SK-N-SH (cell line): ENCODE results near the gene PBRM1. TPM values are rescaled to one million over a fixed set of nuclear protein-coding genes. Genes with fewer than 3 reads are reported as not detected.

Experiments
- CTCF ChIA-PET: fragments of 300-600, 350-600 bp; formaldehyde crosslinking; extraction: SDS; loops from one replicate; lab custom pipeline; 2021; lab: Yijun Ruan, JAX
- POLR2A ChIA-PET: fragments of 350-600 bp; sonication (Branson Sonifier 250); formaldehyde crosslinking; extraction: SDS; loops from one replicate; lab custom pipeline; 2020; ENCODE audit warnings: antibody characterized with exemption, inconsistent platforms; lab: Yijun Ruan, JAX
- DNase-seq: peaks from one replicate; pipeline ENCODE4 v3.0.0; 2012
- H2AFZ ChIP-seq: fragments of 200-600 bp; sonication (generic); 2 replicates; pipeline ENCODE4 v1.8.1; 2016; ENCODE audit warnings: antibody characterized with exemption, mild to moderate bottlenecking, low read depth
- H3F3A ChIP-seq: fragments of 200-600 bp; sonication (generic); replicated peaks from 2 replicates; pipeline ENCODE3; 2016; ENCODE audit warnings: antibody characterized with exemption, mild to moderate bottlenecking; ENCODE audit not compliant: insufficient read depth
- H3K27ac ChIP-seq, 2 experiments: fragments of 200-500 bp in 1 of 2; fragments of 200-600 bp in 1 of 2; sonication (Bioruptor generic) in 1 of 2; sonication (generic), shearing (Covaris generic) in 1 of 2; 2 replicates each; pipeline versions ENCODE4 v1.5.1 to v1.6.1; 2014 to 2016; ENCODE audit warnings: low read depth in 2 of 2, inconsistent platforms in 1 of 2, low read length in 1 of 2, mild to moderate bottlenecking in 1 of 2, mixed read lengths in 1 of 2
- H3K27me3 ChIP-seq: fragments of 200-600 bp; sonication (generic), shearing (Covaris generic); 2 replicates; pipeline ENCODE4 v1.6.1; 2016; ENCODE audit warnings: mixed run types; ENCODE audit not compliant: insufficient read depth
- H3K36me3 ChIP-seq, 2 experiments: fragments of 200-500 bp in 1 of 2; fragments of 200-600 bp in 1 of 2; sonication (Bioruptor generic) in 1 of 2; sonication (generic) in 1 of 2; replicated peaks in 1 of 2; 2 replicates each; pipeline versions ENCODE3 to v1.5.1; 2014 to 2016; ENCODE audit warnings: low read length in 1 of 2, mild to moderate bottlenecking in 1 of 2; ENCODE audit not compliant: insufficient read depth in 2 of 2, control insufficient read depth in 1 of 2
- H3K4me1 ChIP-seq, 2 experiments: fragments of 200-500 bp in 1 of 2; fragments of 200-600 bp in 1 of 2; sonication (Bioruptor generic) in 1 of 2; sonication (generic), shearing (Covaris generic) in 1 of 2; 2 replicates each; pipeline versions ENCODE4 v1.5.1 to v1.6.1; 2014 to 2016; ENCODE audit warnings: low read depth in 1 of 2, low read length in 1 of 2, mixed run types in 1 of 2; ENCODE audit not compliant: insufficient read depth in 2 of 2, control insufficient read depth in 1 of 2
- H3K4me2 ChIP-seq: fragments of 200-600 bp; sonication (generic), shearing (Covaris generic); 2 replicates; pipeline ENCODE4 v1.6.1; 2017; ENCODE audit warnings: mixed run types
- H3K4me3 ChIP-seq, 2 experiments: fragments of 200-500 bp in 1 of 2; fragments of 200-600 bp in 1 of 2; sonication (Bioruptor generic) in 1 of 2; sonication (generic), shearing (Covaris generic) in 1 of 2; 2 replicates each; pipeline versions ENCODE4 v1.5.1 to v1.8.1; 2014 to 2016; ENCODE audit warnings: low read depth in 2 of 2, inconsistent platforms in 1 of 2, low read length in 1 of 2, mild to moderate bottlenecking in 1 of 2, mixed read lengths in 1 of 2, moderate library complexity in 1 of 2
- H3K79me2 ChIP-seq: fragments of 200-600 bp; sonication (generic); 2 replicates; pipeline ENCODE4 v1.8.1; 2017; ENCODE audit warnings: mild to moderate bottlenecking; ENCODE audit not compliant: insufficient read depth
- H3K9ac ChIP-seq: fragments of 200-600 bp; sonication (generic); 2 replicates; pipeline ENCODE4 v1.6.1; 2017; ENCODE audit warnings: mixed run types
- H3K9me2 ChIP-seq: fragments of 200-600 bp; sonication (generic); 2 replicates; pipeline ENCODE4 v1.6.1; 2017; ENCODE audit warnings: mixed run types
- H3K9me3 ChIP-seq: fragments of 200-600 bp; sonication (generic); 2 replicates; pipeline ENCODE4 v1.6.1; 2017; ENCODE audit warnings: mixed run types, mild to moderate bottlenecking, moderate library complexity
- H4K20me1 ChIP-seq: fragments of 200-600 bp; sonication (generic); 2 replicates; pipeline ENCODE4 v1.6.1; 2017; ENCODE audit warnings: mild to moderate bottlenecking, mixed run types; ENCODE audit not compliant: insufficient read depth
- EP300 ChIP-seq, 2 experiments: IDR thresholded peaks; 2 replicates each; pipeline versions ENCODE4 v1.4.0 to v1.6.1; 2012; ENCODE audit warnings: borderline replicate concordance in 1 of 2, low read depth in 1 of 2, low read length in 1 of 2
- EZH2phosphoT487 ChIP-seq: fragments of 200-600 bp; sonication (generic); IDR thresholded peaks from 2 replicates; pipeline ENCODE4 v1.6.1; 2017; ENCODE audit warnings: low read depth, mixed run types, mild to moderate bottlenecking, antibody characterized with exemption, moderate library complexity, borderline replicate concordance
- GATA2 ChIP-seq: sonication (generic); formaldehyde crosslinking; IDR thresholded peaks from 2 replicates; pipeline ENCODE4 v1.5.0; 2020; ENCODE audit warnings: mild to moderate bottlenecking, missing genetic modification reagents
- JUND ChIP-seq: IDR thresholded peaks from 2 replicates; pipeline ENCODE4 v1.4.0; 2012
- NRF1 ChIP-seq: IDR thresholded peaks from 2 replicates; pipeline ENCODE4 v1.6.1; 2012; ENCODE audit warnings: low read depth, mild to moderate bottlenecking, low read length
- RAD21 ChIP-seq: IDR thresholded peaks from 2 replicates; pipeline ENCODE4 v1.6.1; 2012; ENCODE audit warnings: mild to moderate bottlenecking, low read length
- RXRA ChIP-seq: IDR thresholded peaks from 2 replicates; pipeline ENCODE4 v1.4.0; 2012; ENCODE audit warnings: low read depth, mild to moderate bottlenecking, borderline replicate concordance
- SIN3A ChIP-seq: IDR thresholded peaks from 2 replicates; pipeline ENCODE4 v1.6.1; 2012; ENCODE audit warnings: low read depth, mild to moderate bottlenecking, low read length, moderate library complexity, borderline replicate concordance
- SMC3 ChIP-seq: IDR thresholded peaks from 2 replicates; pipeline ENCODE4 v1.6.1; 2012; ENCODE audit warnings: low read depth, low read length, improper control_type of control experiment
- YY1 ChIP-seq: IDR thresholded peaks from 2 replicates; pipeline ENCODE4 v1.4.0; 2012; ENCODE audit warnings: low read depth, mild to moderate bottlenecking
- WGBS: methylation state at CpG from one replicate; pipeline ENCODE4 v1.1.6; 2017; ENCODE audit warnings: low lambda C conversion rate; 5-methylcytosine and 5-hydroxymethylcytosine counted together
- polyA plus RNA-seq, 3 experiments: library from polyadenylated mRNA; depleted of rRNA; stranded (reverse); fragments of >200 nt; gene quantifications; 2 replicates each; pipeline ENCODE4 v1.2.3, GENCODE V29; 2012

The PBRM1 gene
- polyA plus RNA-seq, 1 of the 3 experiments (the other 2 are of a cell fraction), result 14.3 TPM

DNA sequence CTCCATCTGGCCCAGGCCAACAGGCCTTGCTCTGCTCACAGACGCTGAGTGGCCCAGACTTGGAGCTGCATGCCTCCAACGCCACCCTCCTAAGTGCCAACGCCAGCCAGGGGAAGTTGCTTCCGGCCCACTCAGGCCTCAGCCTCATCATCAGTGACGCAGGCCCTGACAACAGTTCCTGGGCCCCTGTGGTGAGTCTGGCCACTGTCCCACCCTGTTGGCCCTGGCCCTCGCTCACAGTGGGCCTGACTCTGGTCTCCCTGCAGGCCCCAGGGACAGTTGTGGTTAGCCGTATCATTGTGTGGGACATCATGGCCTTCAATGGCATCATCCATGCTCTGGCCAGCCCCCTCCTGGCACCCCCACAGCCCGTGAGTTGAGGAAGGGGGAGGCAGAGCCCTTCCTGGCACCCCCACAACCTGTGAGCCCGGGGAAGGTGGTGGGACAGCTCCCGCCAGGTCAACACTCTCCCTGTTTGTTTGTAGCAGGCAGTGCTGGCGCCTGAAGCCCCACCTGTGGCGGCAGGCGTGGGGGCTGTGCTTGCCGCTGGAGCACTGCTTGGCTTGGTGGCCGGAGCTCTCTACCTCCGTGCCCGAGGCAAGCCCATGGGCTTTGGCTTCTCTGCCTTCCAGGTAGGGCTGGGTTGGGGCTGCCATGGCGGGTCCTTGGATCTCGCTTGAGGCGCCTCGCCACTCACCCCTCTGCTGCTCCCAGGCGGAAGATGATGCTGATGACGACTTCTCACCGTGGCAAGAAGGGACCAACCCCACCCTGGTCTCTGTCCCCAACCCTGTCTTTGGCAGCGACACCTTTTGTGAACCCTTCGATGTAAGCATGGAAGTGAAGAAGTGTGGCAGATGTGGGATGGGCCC is 162.1 kb downstream of the PBRM1 start:
- Histone ChIP-seq H2AFZ (no peak overlapping the region), H3K4me3 (no peak overlapping the region), H3K27ac (no peak overlapping the region; a peak in 1 of 4 replicates)
- no peak for TF ChIP-seq GATA2 (CRISPR knock-in tag)
- TF ChIP-seq, all 33 proteins: peak for 0
- Histone ChIP-seq H4K20me1 (no peaks in the 10 kb centered on the region), H3K9me2 (no peaks in the 10 kb centered on the region), H3K9ac (no peak overlapping the region), H3K36me3 (peaks cover 14 to 43% of the 10 kb centered on the region in 2 experiments), H3K79me2 (no peaks in the 10 kb centered on the region), H3F3A (no peaks in the 10 kb centered on the region), H3K4me2 (no peak overlapping the region), H3K9me3 (no peaks in the 10 kb centered on the region), H3K27me3 (no peaks in the 10 kb centered on the region), H3K4me1 (peaks cover 0 to 42% of the 10 kb centered on the region in 2 experiments; a peak in 1 of 4 replicates)
- DNase-seq, result peak; percentile 24
- ChIA-PET CTCF (interaction anchor here (1.6 kb wide), 1 partner anchor 52 kb away, joined by 7 read pairs; no protein-coding TSS in a partner anchor), POLR2A (no interaction called here)
- WGBS, result 91% methylated on average over 11 of the region's 26 CpGs

DNA sequence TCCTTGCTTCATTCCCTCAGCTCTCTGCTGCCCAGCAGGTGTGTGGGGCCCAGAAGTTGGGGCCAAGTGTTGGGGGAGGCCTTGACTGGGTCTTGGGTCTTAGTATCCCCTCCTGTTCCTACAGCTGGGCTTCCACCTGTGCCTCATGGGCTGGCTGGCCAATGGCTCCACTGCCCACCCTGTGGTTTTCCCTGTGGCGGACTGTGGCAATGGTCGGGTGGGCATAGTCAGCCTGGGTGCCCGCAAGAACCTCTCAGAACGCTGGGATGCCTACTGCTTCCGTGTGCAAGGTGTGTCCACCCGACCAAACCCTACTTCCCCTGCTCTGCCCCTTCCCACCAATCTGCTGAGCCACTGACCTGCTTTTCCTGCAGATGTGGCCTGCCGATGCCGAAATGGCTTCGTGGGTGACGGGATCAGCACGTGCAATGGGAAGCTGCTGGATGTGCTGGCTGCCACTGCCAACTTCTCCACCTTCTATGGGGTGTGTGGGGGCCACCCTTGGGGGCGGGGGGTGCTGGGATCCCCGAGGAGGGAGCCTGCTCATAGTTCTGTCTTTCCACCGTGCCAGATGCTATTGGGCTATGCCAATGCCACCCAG is 163.0 kb downstream of the PBRM1 start:
- H2AFZ ChIP-seq, result no peak overlapping the region
- no peaks in the 10 kb centered on the region for H4K20me1 ChIP-seq
- no peak for DNase-seq
- no peaks in the 10 kb centered on the region for H3K27me3 ChIP-seq
- no peak overlapping the region for H3K4me3 ChIP-seq
- ChIA-PET CTCF (interaction anchor here (1.6 kb wide), 1 partner anchor 51 kb away, joined by 7 read pairs; no protein-coding TSS in a partner anchor), POLR2A (no interaction called here)
- no peaks in the 10 kb centered on the region for H3K79me2 ChIP-seq
- H3K4me2 ChIP-seq, result no peak overlapping the region
- no peaks in the 10 kb centered on the region for H3K9me3 ChIP-seq
- no peak overlapping the region for H3K9ac ChIP-seq
- no peaks in the 10 kb centered on the region for H3F3A ChIP-seq
- H3K36me3 ChIP-seq, result peaks cover 9 to 34% of the 10 kb centered on the region in 2 experiments
- peaks cover 0 to 33% of the 10 kb centered on the region in 2 experiments; a peak in 1 of 4 replicates for H3K4me1 ChIP-seq
- TF ChIP-seq EZH2phosphoT487, result no peak
- no peak for TF ChIP-seq RXRA
- no peak for TF ChIP-seq EP300 (IDR thresholded peaks at IDR 0.05; ENCODE audit: borderline replicate concordance in 1 of 2, low read depth in 1 of 2, low read length in 1 of 2)
- TF ChIP-seq NRF1, result no peak
- WGBS, result 94% methylated on average over 7 of the region's 14 CpGs
- H3K27ac ChIP-seq, result no peak overlapping the region
- no peaks in the 10 kb centered on the region for H3K9me2 ChIP-seq

GRCh38 chr3:52521881-52522650 is 163.6 kb downstream of the PBRM1 start:
- H3K27ac ChIP-seq, result no peak overlapping the region
- no peaks in the 10 kb centered on the region for H3F3A ChIP-seq
- H4K20me1 ChIP-seq, result no peaks in the 10 kb centered on the region
- H3K36me3 ChIP-seq, result peaks cover 4 to 28% of the 10 kb centered on the region in 2 experiments
- CTCF ChIA-PET, result interaction anchor here (1.6 kb wide), 1 partner anchor 50 kb away, joined by 7 read pairs; no protein-coding TSS in a partner anchor
- H3K4me1 ChIP-seq, result peaks cover 0 to 28% of the 10 kb centered on the region in 2 experiments; a peak in 1 of 4 replicates
- H2AFZ ChIP-seq, result no peak overlapping the region
- no peak overlapping the region for H3K9ac ChIP-seq
- H3K4me3 ChIP-seq, result no peak overlapping the region
- WGBS, result 94% methylated on average over 11 of the region's 33 CpGs
- no peaks in the 10 kb centered on the region for H3K9me2 ChIP-seq
- no peak overlapping the region for H3K4me2 ChIP-seq
- H3K79me2 ChIP-seq, result no peaks in the 10 kb centered on the region
- TF ChIP-seq JUND, result no peak
- no peak for TF ChIP-seq SMC3
- no peak for TF ChIP-seq YY1
- no peak for TF ChIP-seq SIN3A
- no peak for TF ChIP-seq RXRA
- no peak for TF ChIP-seq RAD21
- no peak for TF ChIP-seq EZH2phosphoT487
- H3K27me3 ChIP-seq, result no peaks in the 10 kb centered on the region
- no peak for DNase-seq
- H3K9me3 ChIP-seq, result no peaks in the 10 kb centered on the region
- POLR2A ChIA-PET, result no interaction called here
